H1 (cell line): Measurements from ENCODE around the gene COL6A1. TPM values are rescaled to one million over a fixed set of nuclear protein-coding genes. Genes with fewer than 3 reads are reported as not detected.

ENCODE experiments used
- BCL11A ChIP-seq, 2 experiments: IDR thresholded peaks; one replicate each; pipeline ENCODE4 v1.6.1; 2011; ENCODE audit warnings: low read depth in 2 of 2, low read length in 2 of 2, mild to moderate bottlenecking in 2 of 2
- GABPA ChIP-seq: IDR thresholded peaks from 2 replicates; pipeline ENCODE4 v1.6.1; 2011; ENCODE audit warnings: mild to moderate bottlenecking, low read length, moderate library complexity, borderline replicate concordance; ENCODE audit not compliant: insufficient read depth
- KDM4A ChIP-seq: IDR thresholded peaks from one replicate; pipeline ENCODE4 v1.7.1; 2012; ENCODE audit warnings: low read depth, mild to moderate bottlenecking, moderate library complexity, low read length, inconsistent platforms; ENCODE audit not compliant: severe bottlenecking
- SIX5 ChIP-seq: IDR thresholded peaks from 2 replicates; pipeline ENCODE4 v1.6.1; 2011; ENCODE audit warnings: mild to moderate bottlenecking, low read depth, low read length
- SP1 ChIP-seq: IDR thresholded peaks from 2 replicates; pipeline ENCODE4 v1.6.1; 2011; ENCODE audit warnings: low read depth, low read length
- ZNF274 ChIP-seq: IDR thresholded peaks from 2 replicates; pipeline ENCODE4 v1.7.0; 2012; ENCODE audit warnings: low read length, borderline replicate concordance; ENCODE audit errors: extremely low read depth
- polyA plus RNA-seq, 7 experiments: library from polyadenylated mRNA; depleted of rRNA in 3 of 7; stranded (reverse) in 5 of 7; unstranded in 2 of 7; fragments of >200 nt in 5 of 7; fragments of 200-250 nt in 2 of 7; gene quantifications; 1 replicate in 5 of 7; 2 replicates in 1 of 7; 4 replicates in 1 of 7; pipeline versions ENCODE4 v1.2.1 to v1.2.3, GENCODE V29; 2011 to 2013; ENCODE audit warnings: missing spikeins in 2 of 7, mixed read lengths in 2 of 7
- total RNA-seq: library from RNA; stranded (reverse); fragmentation: NEBNext Ultra II Directional; extraction: Animal tissue kit (Norgen Biotek cat#: 25700); gene quantifications from 2 replicates; pipeline ENCODE4 v1.2.1, GENCODE V29; 2021

COL6A1 gene
- total and polyA plus RNA-seq, 2 of the 8 experiments (the other 6 are each of a cell fraction or from before 2014, with no cell fraction given), result 100 to 115 TPM

GRCh38 chr21:45938453-45938755 is 43.2 kb upstream of the COL6A1 start (continued):
- TF ChIP-seq ZNF274 (no peak), SIX5 (no peak), KDM4A (no peak), SP1 (no peak), GABPA (no peak), BCL11A (IDR thresholded peaks at IDR 0.05; ENCODE audit: low read depth in 2 of 2, low read length in 2 of 2) (no peak)
